Measurements from ENCODE around the gene MRFAP1L1.

- TF ChIP-seq, protein P1, sequence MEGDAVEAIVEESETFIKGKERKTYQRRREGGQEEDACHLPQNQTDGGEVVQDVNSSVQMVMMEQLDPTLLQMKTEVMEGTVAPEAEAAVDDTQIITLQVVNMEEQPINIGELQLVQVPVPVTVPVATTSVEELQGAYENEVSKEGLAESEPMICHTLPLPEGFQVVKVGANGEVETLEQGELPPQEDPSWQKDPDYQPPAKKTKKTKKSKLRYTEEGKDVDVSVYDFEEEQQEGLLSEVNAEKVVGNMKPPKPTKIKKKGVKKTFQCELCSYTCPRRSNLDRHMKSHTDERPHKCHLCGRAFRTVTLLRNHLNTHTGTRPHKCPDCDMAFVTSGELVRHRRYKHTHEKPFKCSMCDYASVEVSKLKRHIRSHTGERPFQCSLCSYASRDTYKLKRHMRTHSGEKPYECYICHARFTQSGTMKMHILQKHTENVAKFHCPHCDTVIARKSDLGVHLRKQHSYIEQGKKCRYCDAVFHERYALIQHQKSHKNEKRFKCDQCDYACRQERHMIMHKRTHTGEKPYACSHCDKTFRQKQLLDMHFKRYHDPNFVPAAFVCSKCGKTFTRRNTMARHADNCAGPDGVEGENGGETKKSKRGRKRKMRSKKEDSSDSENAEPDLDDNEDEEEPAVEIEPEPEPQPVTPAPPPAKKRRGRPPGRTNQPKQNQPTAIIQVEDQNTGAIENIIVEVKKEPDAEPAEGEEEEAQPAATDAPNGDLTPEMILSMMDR (IDR thresholded peaks at IDR 0.05; ENCODE audit: low read length), result no peak
- TF ChIP-seq EZH2 (IDR thresholded peaks at IDR 0.05; ENCODE audit: borderline replicate concordance, low read length), result no peak
Observed at GRCh38 chr4:6659897-6660296, 49.8 kb downstream of the MRFAP1L1 start.

Data from OCI-LY1 (cell line).